Left forelimb (tissue), 1 donor: ENCODE results near the gene RSAD2.
A peak's percentile ranks its signal among the peaks of the same experiment; 100 is the strongest.
"Not testable (repeated sequence)": the region's sequence is repeated elsewhere in the genome, so short reads cannot be mapped to it uniquely, and the experiment has no call there.

Source experiments
- DNase-seq: peaks from one replicate; pipeline ENCODE4 v3.0.0-alpha.2; 2018; ENCODE audit warnings: low spot score

Gene RSAD2

GRCh38 chr2:6864923-6865345, 12.6 kb upstream of the RSAD2 start:
- DNase-seq, result peak; percentile 69

- peak; percentile 82 for DNase-seq
Measured at GRCh38 chr2:6865346-6866274, 12.0 kb upstream of the RSAD2 start, which contains the start of gene CMPK2. TSS of gene CMPK2 (minus strand) at chr2:6865907. CDS start at chr2:6865696, 211 bp downstream.

GRCh38 chr2:6866275-6866671, 11.3 kb upstream of the RSAD2 start:
- DNase-seq, result no peak

- DNase-seq, result no peak
Measured at GRCh38 chr2:6866982-6867381, 10.6 kb upstream of the RSAD2 start.

GRCh38 chr2:6872394-6872793, 5.2 kb upstream of the RSAD2 start:
- no peak for DNase-seq

GRCh38 chr2:6874032-6874431, 3.5 kb upstream of the RSAD2 start:
- no peak for DNase-seq

- no peak for DNase-seq
Measured at GRCh38 chr2:6876309-6876708, 1.3 kb upstream of the RSAD2 start.

GRCh38 chr2:6878549-6878948, 972 bp downstream of the RSAD2 start:
- DNase-seq, result no peak

GRCh38 chr2:6879011-6879410, 1.4 kb downstream of the RSAD2 start:
- no peak for DNase-seq

- no peak for DNase-seq
Measured at GRCh38 chr2:6880200-6880733, 2.7 kb downstream of the RSAD2 start.

- DNase-seq, result no peak
Measured at GRCh38 chr2:6881046-6881445, 3.5 kb downstream of the RSAD2 start.

- DNase-seq, result no peak
Measured at GRCh38 chr2:6881516-6881915, 3.9 kb downstream of the RSAD2 start.

- no peak for DNase-seq
Measured at GRCh38 chr2:6883448-6884122, 6.0 kb downstream of the RSAD2 start.

GRCh38 chr2:6885551-6885950, 8.0 kb downstream of the RSAD2 start:
- no peak for DNase-seq

GRCh38 chr2:6885968-6886367, 8.4 kb downstream of the RSAD2 start:
- no peak for DNase-seq

GRCh38 chr2:6887751-6888192, 10.2 kb downstream of the RSAD2 start:
- no peak for DNase-seq

- DNase-seq, result no peak
Measured at GRCh38 chr2:6888724-6889123, 11.1 kb downstream of the RSAD2 start.

GRCh38 chr2:6893876-6894482, 16.4 kb downstream of the RSAD2 start:
- DNase-seq, result no peak

GRCh38 chr2:6896930-6897759, 19.6 kb downstream of the RSAD2 start:
- no peak for DNase-seq

GRCh38 chr2:6902581-6902980, 25.0 kb downstream of the RSAD2 start:
- not testable (repeated sequence) for DNase-seq

GRCh38 chr2:6905668-6906067, 28.1 kb downstream of the RSAD2 start:
- no peak for DNase-seq
